ENCODE data around the gene TCEANC.

TCEANC gene

GRCh38 chrX:13685126-13685763 lies 32.3 kb downstream of the TCEANC start:
- no peaks in the 10 kb centered on the region for H3K27me3 ChIP-seq (ENCODE audit: insufficient read depth, low read depth, severe bottlenecking)
- no peak for TF ChIP-seq CTCF (IDR thresholded peaks at IDR 0.05; ENCODE audit: low read depth, low read length)
- H3K9me3 ChIP-seq (ENCODE audit: severe bottlenecking), result no peaks in the 10 kb centered on the region
- no peak overlapping the region for H3K27ac ChIP-seq
- H3K36me3 ChIP-seq, result no peaks in the 10 kb centered on the region
- no peak overlapping the region for H3K4me3 ChIP-seq (ENCODE audit: low read depth, low read length)
- no peak for DNase-seq

GRCh38 chrX:13687203-13687602 lies 34.3 kb downstream of the TCEANC start:
- TF ChIP-seq CTCF (IDR thresholded peaks at IDR 0.05; ENCODE audit: low read depth, low read length), result no peak
- H3K9me3 ChIP-seq (ENCODE audit: severe bottlenecking), result no peaks in the 10 kb centered on the region

GRCh38 chrX:13688384-13688957 lies 35.5 kb downstream of the TCEANC start:
- DNase-seq, result no peak
- H3K27ac ChIP-seq, result no peak overlapping the region
- H3K27me3 ChIP-seq (ENCODE audit: insufficient read depth, low read depth, severe bottlenecking), result no peaks in the 10 kb centered on the region
- peak overlapping the region; percentile 65 for H3K4me3 ChIP-seq (ENCODE audit: low read depth, low read length)
- H3K36me3 ChIP-seq, result peaks cover 3% of the 10 kb centered on the region; the same call in 1 of the 2 replicates
- no peaks in the 10 kb centered on the region for H3K9me3 ChIP-seq (ENCODE audit: severe bottlenecking)
- TF ChIP-seq CTCF (IDR thresholded peaks at IDR 0.05; ENCODE audit: low read depth, low read length), result no peak

More at GRCh38 chrX:13687203-13687602, 34.3 kb downstream of the TCEANC start:
- no peak for DNase-seq
- Histone ChIP-seq H3K27ac (no peak overlapping the region), H3K27me3 (ENCODE audit: insufficient read depth, low read depth, severe bottlenecking) (no peaks in the 10 kb centered on the region), H3K36me3 (peaks cover 3% of the 10 kb centered on the region; the same call in 1 of the 2 replicates), H3K4me3 (ENCODE audit: low read depth, low read length) (no peak overlapping the region)

GRCh38 chrX:13688958-13689740 lies 36.2 kb downstream of the TCEANC start, which contains the start of gene RAB9A:
Gene RAB9A (plus strand): TSS chrX:13689128. CDS start chrX:13708747, 19,619 bp downstream.
- Histone ChIP-seq H3K36me3 (peaks cover 3% of the 10 kb centered on the region; the same call in 1 of the 2 replicates), H3K27ac (peak within 1 kb of the TSS; percentile 84), H3K27me3 (ENCODE audit: insufficient read depth, low read depth, severe bottlenecking) (no peaks in the 10 kb centered on the region), H3K9me3 (ENCODE audit: severe bottlenecking) (no peaks in the 10 kb centered on the region), H3K4me3 (ENCODE audit: low read depth, low read length) (peak within 1 kb of the TSS; percentile 65)
- peak; percentile 93 for DNase-seq
- TF ChIP-seq CTCF (IDR thresholded peaks at IDR 0.05; ENCODE audit: low read depth, low read length), result no peak

- H3K27ac ChIP-seq, result peak overlapping the region; percentile 84
- no peaks in the 10 kb centered on the region for H3K9me3 ChIP-seq (ENCODE audit: severe bottlenecking)
- no peak for DNase-seq
- H3K36me3 ChIP-seq, result peaks cover 3% of the 10 kb centered on the region; the same call in 1 of the 2 replicates
- TF ChIP-seq CTCF (IDR thresholded peaks at IDR 0.05; ENCODE audit: low read depth, low read length), result no peak
- H3K27me3 ChIP-seq (ENCODE audit: insufficient read depth, low read depth, severe bottlenecking), result no peaks in the 10 kb centered on the region
- H3K4me3 ChIP-seq (ENCODE audit: low read depth, low read length), result peak overlapping the region; percentile 65
Observed at GRCh38 chrX:13689741-13690211, 36.8 kb downstream of the TCEANC start.

Data from WERI-Rb-1 (cell line).